KG1 (cell line): ENCODE results near the gene PAFAH2.
"Not testable (repeated sequence)": the region's sequence is repeated elsewhere in the genome, so short reads cannot be mapped to it uniquely, and the experiment has no call there.

ENCODE experiments used
- DNase-seq: peaks from one replicate; lab custom pipeline; 2025; lab: John Stamatoyannopoulos, UW

PAFAH2 gene

DNA sequence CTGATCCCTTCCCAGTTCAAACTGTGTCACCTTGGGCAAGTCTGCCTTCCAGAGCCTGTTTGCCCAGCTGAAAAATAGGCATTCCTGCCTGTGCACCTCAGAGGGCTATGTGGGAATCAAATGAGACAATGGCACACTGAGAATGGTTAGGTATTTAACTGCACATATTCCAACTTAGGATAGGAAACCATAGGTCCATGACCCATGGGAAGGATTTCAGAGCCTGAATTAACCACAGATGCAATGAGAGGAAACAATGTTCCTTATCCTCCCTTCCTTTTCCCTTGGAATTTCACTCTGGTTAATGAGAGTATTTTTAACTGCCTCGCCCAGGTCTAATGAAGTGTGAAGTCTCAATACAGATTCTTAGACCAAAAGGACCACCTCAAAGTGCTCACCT is 12.7 kb downstream of the PAFAH2 start:
- DNase-seq: no peak

DNA sequence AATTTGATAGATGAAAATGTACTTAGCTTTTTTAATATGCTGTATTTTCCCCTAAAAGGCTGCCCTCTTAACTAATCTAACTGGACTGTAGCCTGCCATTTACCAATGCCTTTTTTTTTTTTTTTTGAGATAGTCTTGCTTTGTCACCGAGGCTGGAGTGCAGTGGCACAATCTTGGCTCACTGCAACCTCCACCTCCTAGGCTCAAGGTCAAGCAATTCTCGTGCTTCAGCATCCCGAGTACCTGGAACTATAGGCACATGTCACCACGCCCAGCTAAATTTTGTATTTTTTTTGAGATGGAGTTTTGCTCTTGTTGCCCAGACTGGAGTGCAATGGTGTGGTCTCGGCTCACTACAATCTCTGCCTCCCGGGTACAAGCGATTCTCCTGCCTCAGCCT is 18.7 kb downstream of the PAFAH2 start:
- DNase-seq: no peak

DNA sequence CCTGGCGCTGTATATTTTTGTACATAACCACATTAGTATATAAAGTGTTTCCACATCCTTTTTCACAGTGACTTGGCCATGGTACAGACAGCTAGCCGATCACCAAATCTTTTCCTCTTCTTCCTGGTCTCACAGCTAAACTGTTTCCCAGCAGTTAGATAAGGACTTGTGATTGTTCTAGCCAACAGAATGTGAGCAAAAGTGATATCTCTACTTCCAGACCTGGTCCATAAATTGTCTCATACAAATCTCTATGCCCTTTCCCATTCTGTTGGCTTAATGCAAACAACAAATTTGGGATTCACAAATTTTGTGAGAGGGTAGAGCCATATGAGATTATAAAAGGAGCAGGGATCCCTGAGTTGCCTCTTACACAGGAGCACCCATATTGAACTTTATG is 19.5 kb downstream of the PAFAH2 start:
- DNase-seq: no peak

DNA sequence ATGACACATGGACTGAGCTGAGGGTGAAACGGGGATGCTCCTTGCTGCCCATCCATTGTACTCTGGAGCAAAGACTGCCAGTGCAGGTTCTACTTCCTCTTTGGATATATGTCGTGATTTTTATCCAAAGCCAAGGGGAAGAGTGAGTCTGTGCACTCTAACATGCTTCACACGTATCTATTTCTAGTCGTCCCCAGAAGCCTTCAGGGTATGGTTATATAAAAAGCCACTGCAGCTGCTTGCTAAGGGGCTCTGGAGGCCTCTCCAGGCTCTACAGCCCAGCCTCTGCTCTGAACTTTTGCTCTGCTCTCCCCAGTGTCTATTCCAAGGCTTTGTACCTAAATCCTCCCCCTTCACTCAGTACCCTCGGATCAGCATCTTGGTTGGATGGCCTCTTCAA is 20.1 kb downstream of the PAFAH2 start:
- no peak for DNase-seq

DNA sequence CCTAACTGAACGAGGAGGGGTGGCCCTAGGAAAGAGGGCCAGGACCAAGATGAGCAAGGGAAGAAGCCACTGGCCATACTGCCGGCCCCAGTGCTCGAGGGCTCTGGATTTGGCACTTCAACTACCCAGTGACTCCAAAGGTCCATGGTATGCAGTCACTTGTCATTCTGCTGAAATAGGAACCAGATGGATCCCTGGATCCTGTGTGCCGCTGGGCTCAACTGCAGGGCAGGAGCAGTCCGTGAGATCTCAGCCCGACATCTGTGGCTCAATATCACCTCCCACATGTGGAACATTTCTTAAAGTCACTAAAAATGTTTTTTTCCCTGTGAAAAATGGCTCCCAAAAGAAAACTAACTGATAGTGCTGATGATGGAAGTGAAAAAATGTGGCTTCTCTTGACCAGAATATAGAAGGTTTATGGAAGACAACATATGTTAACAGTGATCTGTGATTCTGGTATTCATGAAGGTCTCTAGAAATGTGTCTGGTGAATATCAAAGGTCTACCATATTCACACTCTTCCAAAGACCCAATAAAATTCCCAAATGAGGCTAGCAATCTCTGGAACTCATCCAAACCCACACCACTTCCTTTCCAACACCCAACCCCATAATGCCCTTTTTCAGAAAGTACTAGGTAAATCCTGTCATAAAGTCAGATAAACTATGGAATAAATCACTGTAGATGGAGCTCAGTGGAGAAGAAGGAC is 24.1 kb downstream of the PAFAH2 start:
- DNase-seq: no peak

DNA sequence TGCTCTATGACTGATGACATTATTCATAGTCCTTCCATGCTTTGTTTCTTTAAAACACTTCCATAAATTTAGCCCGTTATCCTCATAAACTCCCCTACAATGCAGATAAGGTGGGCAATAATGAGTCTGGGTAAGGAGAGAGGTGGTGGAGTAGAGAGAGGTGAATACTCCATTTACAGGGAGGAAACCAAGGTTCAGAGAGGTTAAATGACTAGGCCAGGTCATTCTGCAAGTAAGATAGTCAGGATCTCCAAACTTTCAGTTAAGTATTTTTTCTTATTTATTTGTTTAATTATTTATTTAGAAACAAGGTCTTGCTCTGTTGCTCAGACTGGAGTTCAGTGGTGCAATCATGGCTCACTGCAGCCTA is 26.1 kb downstream of the PAFAH2 start:
- DNase-seq: no peak

DNA sequence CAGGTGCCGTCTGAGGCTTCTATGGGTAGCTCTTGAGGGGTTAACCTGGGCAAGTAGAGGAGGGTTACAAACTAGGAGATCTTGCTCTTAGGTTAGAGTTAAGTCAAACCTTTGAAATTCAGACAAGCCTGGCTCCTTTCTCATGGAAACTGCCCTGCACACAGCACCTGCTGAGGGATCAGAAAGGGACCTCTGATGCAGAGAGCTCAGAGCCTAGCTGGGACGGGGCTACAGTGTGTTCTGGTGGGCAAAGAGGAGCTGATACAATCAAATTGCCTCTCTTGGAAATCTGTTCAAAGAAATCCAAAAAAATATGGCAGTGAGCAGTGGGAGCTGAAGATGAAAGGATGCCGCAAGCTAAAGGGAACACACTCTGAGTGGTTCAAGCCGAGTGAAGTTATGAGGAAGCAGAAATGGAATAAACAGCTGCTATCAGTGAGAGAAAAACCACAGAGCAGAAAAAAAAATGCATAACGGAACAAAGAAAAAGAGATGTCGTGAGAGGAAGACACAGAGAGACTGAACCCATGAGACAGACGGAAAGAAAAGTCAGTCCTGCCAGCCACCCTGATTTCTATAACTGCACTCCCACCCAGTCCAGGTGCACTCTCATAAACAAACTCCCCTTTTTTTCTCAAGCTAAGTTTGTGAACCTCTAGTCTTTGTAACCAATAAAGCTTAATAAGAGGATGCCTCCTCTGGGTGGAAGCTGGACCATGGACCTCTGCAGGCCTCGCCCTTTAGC is 26.6 kb downstream of the PAFAH2 start:
- peak; percentile 60 for DNase-seq

DNA sequence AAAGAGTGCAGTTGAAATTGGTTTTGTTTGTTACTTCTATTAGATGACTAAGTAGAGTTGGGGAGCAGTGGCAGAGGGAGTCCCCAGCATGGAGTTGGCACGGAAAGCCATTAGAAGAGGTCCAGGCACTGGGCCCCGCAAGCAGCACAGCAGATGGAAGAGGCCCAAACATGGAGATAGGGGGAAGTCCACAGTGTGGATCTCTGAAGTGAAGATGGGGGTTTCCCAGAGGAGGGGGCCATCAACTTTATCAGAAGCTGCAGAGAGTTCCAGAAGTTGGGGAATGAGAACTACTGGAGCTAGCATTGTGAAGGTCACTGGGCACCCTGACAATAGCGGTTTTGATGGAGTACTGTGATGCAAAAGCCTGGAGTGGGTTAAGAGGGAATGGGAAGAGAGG is 30.6 kb downstream of the PAFAH2 start:
- no peak for DNase-seq

DNA sequence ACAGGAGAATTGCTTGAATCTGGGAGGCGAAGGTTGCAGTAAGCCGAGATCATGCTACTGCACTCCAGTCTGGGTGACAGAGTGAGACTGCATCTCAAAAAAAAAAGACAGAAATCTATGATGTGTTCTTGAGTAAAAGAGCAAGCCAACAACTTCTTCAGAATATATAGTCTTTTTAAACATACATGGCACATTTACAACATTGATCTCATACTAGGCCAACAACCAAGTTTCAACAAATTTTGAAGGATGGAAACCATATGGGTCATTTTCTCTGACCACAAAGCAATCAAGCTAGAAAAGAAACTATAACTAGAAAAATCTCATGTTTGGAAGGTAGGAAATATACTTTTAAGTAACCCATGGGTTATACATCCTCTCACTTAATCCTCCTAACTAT is 38.3 kb downstream of the PAFAH2 start:
- DNase-seq: no peak

DNA sequence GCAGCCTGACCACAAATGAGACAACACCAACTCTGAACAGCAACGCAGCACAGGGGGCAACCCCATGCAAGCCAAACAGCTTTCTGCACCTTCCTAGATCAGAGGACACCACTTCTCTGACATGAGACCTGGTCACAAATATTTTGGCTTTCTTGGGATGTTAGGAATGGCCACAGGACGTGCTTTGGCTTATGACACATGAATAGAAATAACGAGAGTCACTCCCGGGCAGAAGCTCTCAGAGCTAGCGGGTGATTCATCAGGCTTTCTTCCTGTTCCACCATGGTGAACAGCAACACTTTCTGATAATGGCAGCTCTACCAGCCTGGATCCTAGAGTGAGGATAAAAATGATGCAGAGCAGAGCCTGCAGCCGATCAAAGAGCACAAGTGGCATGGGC is 39.4 kb downstream of the PAFAH2 start:
- DNase-seq: no peak

DNA sequence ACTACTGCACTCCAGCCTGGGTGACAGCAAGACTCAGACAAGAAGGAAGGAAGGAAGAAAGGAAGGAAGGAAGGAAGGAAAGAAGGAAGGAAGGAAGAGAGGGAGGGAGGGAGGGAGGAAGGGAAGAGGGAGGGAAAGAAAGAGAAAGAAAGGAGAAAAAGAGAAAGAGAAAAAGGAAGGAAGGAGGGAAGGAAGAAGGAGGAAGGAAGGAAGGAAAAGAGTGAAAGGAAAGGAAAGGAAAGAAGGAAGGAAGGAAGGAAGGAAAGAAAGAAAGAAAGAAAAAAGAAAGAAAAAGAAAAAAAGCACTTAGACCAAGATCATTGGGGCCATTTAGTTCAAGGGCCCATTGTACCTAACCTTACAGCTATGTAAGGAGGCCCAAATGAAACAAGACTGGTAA is 42.3 kb downstream of the PAFAH2 start:
- no peak for DNase-seq

DNA sequence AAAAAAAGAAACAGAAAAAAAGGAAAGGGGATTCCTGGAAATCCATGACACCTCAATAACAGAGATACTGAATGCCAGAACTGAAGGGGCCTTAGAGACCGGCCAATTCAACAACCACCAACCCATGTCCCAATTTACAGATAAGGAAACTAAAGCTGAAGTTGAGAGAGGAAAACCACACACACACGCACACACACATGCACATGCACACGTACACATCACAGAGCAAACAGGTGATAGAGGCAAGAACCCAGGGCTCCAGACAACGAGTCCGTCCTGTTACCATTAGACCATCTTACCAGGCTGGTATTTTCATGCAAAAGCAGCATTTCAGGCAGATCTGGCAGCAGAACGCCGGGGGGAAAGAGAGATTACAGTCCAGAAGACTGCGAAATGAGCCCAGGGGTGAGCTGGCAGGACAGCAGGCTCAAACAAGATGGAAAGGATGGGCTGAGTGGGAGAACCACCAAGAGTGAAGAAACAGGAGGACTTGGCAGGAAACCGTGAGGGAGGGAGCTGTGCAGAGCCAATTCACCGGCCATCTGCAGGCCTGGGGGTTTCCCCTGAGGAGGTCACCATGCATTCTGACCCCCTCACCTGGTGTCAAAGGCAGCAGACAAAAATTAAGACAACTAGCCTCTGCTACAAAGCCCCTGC is 43.5 kb downstream of the PAFAH2 start:
- DNase-seq: no peak

DNA sequence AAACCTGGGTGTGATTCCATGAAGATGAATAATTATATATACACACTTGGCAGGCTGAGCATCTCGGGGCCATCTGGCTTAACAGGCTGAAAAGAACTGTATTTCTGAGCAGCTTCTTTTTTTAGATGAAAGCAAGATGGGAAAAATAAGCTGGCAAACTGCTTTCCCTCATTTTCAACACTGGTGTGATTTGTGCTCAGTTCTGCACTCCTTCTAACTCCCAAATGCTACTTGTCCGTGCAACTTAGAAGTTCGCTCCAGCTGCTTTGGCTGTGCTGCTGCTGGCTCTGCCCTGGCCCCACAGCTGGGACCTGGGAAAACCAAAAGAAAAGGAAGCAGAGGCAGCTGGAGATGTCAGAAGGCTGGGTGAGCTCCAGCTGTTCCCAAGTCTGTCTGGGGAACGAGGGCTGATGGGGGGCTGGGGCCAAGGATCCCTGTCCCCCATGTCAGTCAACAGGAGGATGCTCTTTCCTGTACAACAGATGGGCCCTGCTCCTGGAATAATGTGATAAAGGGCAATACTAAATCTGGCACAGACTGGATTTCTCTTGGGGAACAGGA is 44.9 kb downstream of the PAFAH2 start:
- DNase-seq: no peak

DNA sequence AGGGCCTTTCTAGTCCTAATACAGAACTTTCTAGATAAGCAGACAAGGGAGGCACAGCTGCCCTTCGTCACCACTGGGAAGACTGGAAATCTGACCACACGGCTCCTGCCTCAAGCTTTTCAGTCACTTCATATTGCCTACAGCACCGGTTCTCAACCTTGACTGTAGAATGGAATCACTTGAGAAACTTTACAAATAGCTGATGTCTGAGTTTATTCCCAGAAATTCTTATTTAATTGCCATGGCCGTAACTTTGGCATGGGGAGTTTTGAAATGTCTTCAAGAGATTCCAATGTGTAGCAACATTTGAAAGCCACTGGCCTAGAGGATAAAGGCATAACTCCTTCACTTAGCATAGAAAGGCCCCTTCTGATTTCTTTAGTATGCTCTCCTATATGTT is 49.2 kb downstream of the PAFAH2 start:
- no peak for DNase-seq

DNA sequence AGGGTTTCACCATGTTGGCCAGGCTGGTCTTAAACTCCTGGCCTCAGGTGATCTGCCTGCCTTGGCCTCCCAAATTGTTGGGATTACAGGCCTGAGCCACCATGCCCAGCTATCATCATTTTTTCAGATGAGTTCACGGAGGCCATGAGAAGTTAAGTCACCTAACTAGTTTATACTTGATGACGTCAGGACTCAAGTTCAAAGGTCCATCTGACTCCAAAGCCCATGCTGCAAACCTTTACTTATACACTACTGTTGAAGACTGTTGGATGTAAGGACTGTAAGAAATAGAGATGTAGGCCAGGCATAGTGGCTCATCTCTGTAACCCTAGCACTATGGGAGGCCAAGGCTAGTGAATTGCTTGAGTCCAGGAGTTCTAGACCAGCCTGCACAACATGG is 50.8 kb downstream of the PAFAH2 start:
- DNase-seq: no peak

DNA sequence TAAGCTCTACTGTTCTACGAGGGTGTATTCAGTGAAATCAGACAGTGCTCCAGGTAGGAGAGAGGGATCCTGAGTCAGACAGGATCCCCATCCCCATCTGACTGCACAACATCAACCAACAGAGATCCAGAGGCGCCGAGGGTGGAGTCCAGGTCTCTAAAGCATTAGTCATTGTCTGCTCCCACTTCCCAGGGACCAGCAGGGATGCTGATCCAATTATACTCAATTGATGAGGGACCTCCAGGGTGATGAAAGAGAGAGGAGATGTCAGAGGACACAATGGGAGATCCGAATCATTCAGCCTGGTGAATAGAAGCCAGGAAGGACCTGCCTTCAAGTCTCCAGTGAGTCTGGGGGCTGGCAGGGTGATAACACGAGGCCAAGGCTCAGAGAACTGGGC is 52.1 kb downstream of the PAFAH2 start:
- DNase-seq: no peak

DNA sequence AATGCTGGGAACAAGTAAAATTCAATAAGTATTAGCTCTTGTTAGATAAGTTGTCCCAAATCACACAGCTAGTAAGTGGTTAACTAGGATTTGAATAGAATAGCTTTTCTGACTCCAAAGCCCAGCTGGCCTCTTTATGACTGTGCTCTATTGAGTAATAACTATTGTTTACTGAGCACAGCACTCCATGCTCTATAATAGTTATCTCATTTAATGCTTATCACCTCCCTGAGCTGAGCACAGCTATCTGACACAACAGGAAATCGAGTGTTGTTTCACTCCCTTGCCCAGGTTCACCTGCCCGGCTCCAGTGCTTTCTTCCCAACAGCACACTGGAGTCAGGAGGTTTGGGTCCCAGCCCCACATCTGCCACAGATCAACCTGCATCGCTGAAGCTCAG is 52.9 kb downstream of the PAFAH2 start:
- no peak for DNase-seq

DNA sequence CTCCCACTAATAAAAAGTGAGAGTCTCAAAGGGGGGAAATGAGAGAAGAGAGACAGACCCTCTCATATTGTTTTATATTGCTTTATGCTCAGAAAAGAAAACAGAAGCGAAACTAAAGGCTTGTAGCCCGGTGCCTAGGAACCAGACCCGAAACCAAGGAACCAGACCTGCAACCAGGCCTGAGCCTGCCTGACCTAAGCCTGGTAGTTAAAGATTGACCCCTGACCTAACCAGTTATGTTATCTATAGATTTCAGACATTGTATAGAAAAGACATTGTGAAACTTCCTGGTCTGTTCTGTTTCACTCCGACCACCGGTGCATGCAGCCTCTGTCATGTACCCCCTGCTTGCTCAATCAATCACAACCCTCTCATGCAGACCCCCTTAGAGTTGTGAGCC is 54.4 kb downstream of the PAFAH2 start:
- DNase-seq: not testable (repeated sequence)

DNA sequence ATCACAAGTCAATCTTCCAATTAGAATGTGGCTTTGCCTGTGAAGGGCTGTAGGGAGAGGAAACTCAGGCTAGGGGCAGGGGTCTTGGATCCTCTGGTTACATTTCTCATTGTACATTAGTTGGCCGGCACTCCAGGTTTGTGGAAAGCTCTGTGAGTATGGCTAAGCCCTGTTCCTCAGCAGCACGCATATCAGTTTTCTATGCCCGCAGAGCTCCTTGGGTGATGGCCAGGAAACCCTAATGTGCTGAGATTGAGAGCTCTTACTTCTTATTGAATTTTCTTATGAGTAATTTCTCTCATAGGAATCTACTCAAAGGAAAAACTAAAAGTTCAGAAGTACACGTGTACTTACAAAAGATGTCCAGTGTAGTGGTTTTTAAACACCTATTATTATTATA is 60.9 kb downstream of the PAFAH2 start:
- no peak for DNase-seq

DNA sequence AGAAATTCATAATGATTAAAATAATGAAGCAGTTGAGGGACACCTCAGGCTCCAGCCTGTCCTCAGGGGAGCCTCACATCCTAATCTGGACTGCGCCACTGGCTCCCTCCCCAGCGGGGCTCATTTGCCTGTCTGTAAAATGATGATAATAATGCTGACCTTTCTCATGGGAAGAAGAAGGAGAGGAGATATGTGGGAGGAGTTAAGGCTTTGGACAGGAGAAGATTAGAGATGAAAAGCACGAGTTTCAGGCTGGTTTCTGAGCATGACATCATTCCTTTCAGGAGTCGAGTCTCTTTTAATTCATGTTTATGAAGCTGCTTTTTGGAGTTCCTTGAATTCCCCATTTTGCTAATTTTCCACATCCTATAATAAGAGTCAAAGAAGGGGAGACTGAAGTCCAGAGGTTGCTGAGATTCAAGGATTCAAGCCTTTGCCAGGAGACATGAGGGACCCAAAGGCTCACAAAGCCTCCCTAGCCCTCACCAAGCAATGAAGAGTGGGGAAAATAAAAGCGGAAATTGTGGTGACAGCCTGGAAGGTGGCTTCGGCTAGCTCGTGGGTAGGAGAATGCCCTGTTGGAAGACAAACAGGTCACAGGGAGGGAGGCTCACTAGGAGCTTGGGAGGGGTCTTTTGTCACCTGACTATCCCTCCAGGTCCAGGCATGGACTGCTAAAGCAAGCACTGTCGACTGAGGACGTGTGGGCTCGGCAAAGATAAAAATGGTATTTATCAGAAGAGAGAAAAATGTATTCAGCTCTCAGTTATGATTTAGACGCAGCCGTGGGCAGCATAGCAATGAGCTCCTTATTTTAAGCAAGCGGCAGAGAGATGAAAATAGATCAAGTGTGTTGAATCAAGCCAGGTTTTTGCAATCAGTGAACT is 64.1 kb downstream of the PAFAH2 start:
- DNase-seq: no peak

DNA sequence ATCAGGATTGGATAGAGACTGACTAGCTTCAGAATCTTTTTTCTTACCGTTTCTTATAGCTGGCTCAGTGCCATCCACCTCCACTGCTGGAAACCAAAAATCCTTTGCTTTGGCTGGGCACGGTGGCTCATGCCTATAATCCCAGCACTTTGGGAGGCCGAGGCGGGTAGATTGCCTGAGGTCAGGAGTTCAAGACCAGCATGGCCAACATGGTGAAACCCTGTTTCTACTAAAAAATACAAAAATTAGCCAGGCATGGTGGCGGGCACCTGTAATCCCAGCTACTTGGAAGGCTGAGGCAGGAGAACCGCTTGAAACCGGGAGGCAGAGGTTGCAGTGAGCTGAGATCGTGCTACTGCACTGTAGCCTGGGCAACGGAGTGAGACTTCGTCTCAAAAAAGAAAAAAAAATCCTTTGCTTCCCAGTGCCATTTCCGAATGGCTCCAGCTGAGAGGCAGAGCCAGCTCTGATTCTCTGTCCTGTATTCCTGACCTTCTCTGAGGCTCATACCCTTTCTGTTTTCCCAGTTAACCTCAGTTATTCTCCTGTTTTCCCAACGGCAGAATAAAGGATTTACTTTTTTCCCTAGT is 65.0 kb downstream of the PAFAH2 start:
- DNase-seq: not testable (repeated sequence)

DNA sequence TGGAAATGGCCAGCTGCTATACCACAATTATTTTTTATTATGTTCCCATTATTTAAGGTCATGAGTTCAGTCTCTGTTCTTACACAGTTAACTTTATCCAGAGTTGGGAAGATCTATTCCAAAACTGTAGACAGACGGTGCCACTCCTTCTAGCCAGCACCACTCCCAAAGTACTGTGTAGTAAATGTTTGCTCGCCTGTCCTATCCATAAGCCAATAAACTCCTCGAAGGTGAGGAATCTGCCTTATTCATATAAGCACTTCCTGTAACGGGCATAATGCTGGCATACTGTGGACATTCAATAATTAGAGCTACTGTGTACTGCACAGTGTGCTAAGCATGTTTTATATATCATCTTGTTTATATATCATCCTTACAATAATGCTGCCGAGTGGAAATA is 65.5 kb downstream of the PAFAH2 start:
- no peak for DNase-seq
